Head of caudate nucleus (tissue), 42 donors: ENCODE data around the gene FRMD8.

ENCODE experiments used
- DNase-seq, 42 donors: peaks; one replicate each; pipeline versions ENCODE4 v3.0.0 to v3.0.0-alpha.2; 2020 to 2021; ENCODE audit warnings: mixed read lengths in 7 of 42
- intact Hi-C: fragments of 100-400 bp; cut with DNase I; formaldehyde crosslinking; loops from one replicate; pipeline ENCODE4 v1.15.0; 2022

The FRMD8 gene

GRCh38 chr11:65373839-65374580 lies 12.4 kb upstream of the FRMD8 start:
- intact Hi-C loops, result no loop called here
- no peak for DNase-seq

GRCh38 chr11:65375012-65375411 lies 11.4 kb upstream of the FRMD8 start:
- intact Hi-C loops, result loop anchor here (5.0 kb wide), 1 partner anchor 137 kb away; no protein-coding TSS in a partner anchor
- DNase-seq, result no peak

GRCh38 chr11:65376138-65376713 lies 10.2 kb upstream of the FRMD8 start:
- intact Hi-C loops, result loop anchor here (5.0 kb wide), 1 partner anchor 136 kb away; no protein-coding TSS in a partner anchor
- DNase-seq, result no peak

GRCh38 chr11:65377036-65377435 lies 9.4 kb upstream of the FRMD8 start:
- DNase-seq, result no peak
- intact Hi-C loops, result loop anchor here (5.0 kb wide), 1 partner anchor 135 kb away; no protein-coding TSS in a partner anchor

GRCh38 chr11:65377777-65378176 lies 8.7 kb upstream of the FRMD8 start:
- intact Hi-C loops, result loop anchor here (5.0 kb wide), 1 partner anchor 135 kb away; no protein-coding TSS in a partner anchor
- no peak for DNase-seq

- peak in 11 of 42 donors; percentile 16 to 49 (median 36) for DNase-seq
- intact Hi-C loops, result loop anchor here (5.0 kb wide), 1 partner anchor 134 kb away; no protein-coding TSS in a partner anchor
Observed at GRCh38 chr11:65378208-65378927, 8.1 kb upstream of the FRMD8 start.

GRCh38 chr11:65378928-65379638 lies 7.4 kb upstream of the FRMD8 start:
- no peak for DNase-seq
- intact Hi-C loops, result loop anchor here (5.0 kb wide), 1 partner anchor 133 kb away; no protein-coding TSS in a partner anchor

GRCh38 chr11:65379698-65380459 lies 6.6 kb upstream of the FRMD8 start:
- DNase-seq, result no peak
- intact Hi-C loops, result loop anchor here (5.0 kb wide), 2 partner anchors 37 to 132 kb away; no protein-coding TSS in a partner anchor

- no peak for DNase-seq
- intact Hi-C loops, result loop anchor here (5.0 kb wide), 1 partner anchor 37 kb away; no protein-coding TSS in a partner anchor
Observed at GRCh38 chr11:65380460-65381119, 5.8 kb upstream of the FRMD8 start.

- intact Hi-C loops, result loop anchor here (5.0 kb wide), 1 partner anchor 36 kb away; no protein-coding TSS in a partner anchor
- DNase-seq, result peak in 11 of 42 donors; percentile 10 to 31 (median 18)
Observed at GRCh38 chr11:65381716-65382032, 4.8 kb upstream of the FRMD8 start.

- intact Hi-C loops, result loop anchor here (5.0 kb wide), 1 partner anchor 35 kb away; no protein-coding TSS in a partner anchor
- DNase-seq, result peak; percentile 78 to 98 (median 92)
Observed at GRCh38 chr11:65382033-65382803, 4.2 kb upstream of the FRMD8 start, which contains the start of gene SLC25A45. TSS of gene SLC25A45 (minus strand) at chr11:65382646. CDS start at chr11:65381951, 695 bp downstream.

- DNase-seq, result peak in 1 of 42 donors; percentile 20
- intact Hi-C loops, result loop anchor here (5.0 kb wide), 1 partner anchor 34 kb away; no protein-coding TSS in a partner anchor
Observed at GRCh38 chr11:65382804-65383368, 3.6 kb upstream of the FRMD8 start.

GRCh38 chr11:65383778-65384177 lies 2.7 kb upstream of the FRMD8 start:
- intact Hi-C loops, result loop anchor here (5.0 kb wide), 1 partner anchor 34 kb away; no protein-coding TSS in a partner anchor
- DNase-seq, result no peak

- intact Hi-C loops, result loop anchor here (5.0 kb wide), 1 partner anchor 33 kb away; no protein-coding TSS in a partner anchor
Observed at GRCh38 chr11:65384301-65384889, 2.0 kb upstream of the FRMD8 start.

GRCh38 chr11:65388731-65389130 lies 2.3 kb downstream of the FRMD8 start:
- intact Hi-C loops, result no loop called here

More at GRCh38 chr11:65384301-65384889, 2.0 kb upstream of the FRMD8 start:
- DNase-seq, result no peak

More at GRCh38 chr11:65388731-65389130, 2.3 kb downstream of the FRMD8 start:
- DNase-seq, result no peak
